K562 (cell line): ENCODE measurements around the gene F11R. TPM values are rescaled to one million over a fixed set of nuclear protein-coding genes. Genes with fewer than 3 reads are reported as not detected.
A peak's percentile ranks its signal among the peaks of the same experiment; 100 is the strongest.

Experiments
- CBX1 ChIP-seq: sonication (generic); IDR thresholded peaks from 2 replicates; pipeline ENCODE4 v1.6.1; 2016; ENCODE audit warnings: antibody characterized with exemption, low read depth, mild to moderate bottlenecking
- ESRRB ChIP-seq: fragments of 250-450 bp; sonication (Bioruptor Pico); IDR thresholded peaks from 2 replicates; pipeline ENCODE4 v1.5.0; 2020; ENCODE audit warnings: mild to moderate bottlenecking, moderate library complexity, borderline replicate concordance
- HIVEP1 ChIP-seq: fragments of 250-450 bp; sonication (Bioruptor Pico); IDR thresholded peaks from 2 replicates; pipeline ENCODE4 v1.4.0; 2020; ENCODE audit warnings: mild to moderate bottlenecking
- NELFE ChIP-seq: IDR thresholded peaks from 2 replicates; pipeline ENCODE4 v1.6.1; 2011; ENCODE audit warnings: mild to moderate bottlenecking; ENCODE audit not compliant: insufficient read depth, insufficient read length
- NR1H2 ChIP-seq: sonication (generic); formaldehyde crosslinking; IDR thresholded peaks from 2 replicates; pipeline ENCODE4 v1.4.0; 2020; ENCODE audit warnings: mild to moderate bottlenecking, missing genetic modification reagents
- SMARCE1 ChIP-seq: fragments of 450-650 bp; IDR thresholded peaks from 2 replicates; pipeline ENCODE4 v1.7.1; 2016; ENCODE audit warnings: mild to moderate bottlenecking
- TBL1XR1 ChIP-seq, 2 experiments: IDR thresholded peaks; 2 replicates each; pipeline ENCODE4 v1.6.1; 2012; ENCODE audit warnings: improper control_type of control experiment in 2 of 2, low read length in 2 of 2, mild to moderate bottlenecking in 1 of 2
- ZNF217 ChIP-seq: sonication (generic); formaldehyde crosslinking; IDR thresholded peaks from 2 replicates; pipeline ENCODE4 v1.8.0; 2022; ENCODE audit warnings: mild to moderate bottlenecking, missing genetic modification reagents
- ZNF224 ChIP-seq: sonication (generic); formaldehyde crosslinking; IDR thresholded peaks from 2 replicates; pipeline ENCODE4 v1.8.0; 2022; ENCODE audit warnings: mild to moderate bottlenecking, missing genetic modification reagents
- polyA plus RNA-seq, 8 experiments: library from polyadenylated mRNA; depleted of rRNA in 4 of 8; stranded (reverse) in 5 of 8; unstranded in 3 of 8; fragments of >200 nt; fragmentation: Nextera tagmentation in 2 of 8; fragmentation: Illumina TruSeq in 1 of 8; extraction: Ambion mirVana in 2 of 8; extraction: Trizol in 1 of 8; gene quantifications; 2 replicates each; pipeline versions ENCODE4 v1.2.1 to v1.2.3, GENCODE V29; 2011 to 2014; ENCODE audit warnings: inconsistent platforms in 1 of 8, missing spikeins in 1 of 8
- total RNA-seq, 7 experiments: library from RNA; depleted of rRNA in 6 of 7; stranded (reverse); fragments of >200 nt in 6 of 7; fragmentation: Illumina TruSeq in 2 of 7; extraction: Trizol in 2 of 7; gene quantifications; 2 replicates each; pipeline versions ENCODE4 v1.2.1 to v1.2.3, GENCODE V29; 2011 to 2021; ENCODE audit warnings: low replicate concordance in 1 of 7
- TF ChIP-seq, protein P1 (sequence below): fragments of 250-450 bp; sonication (Bioruptor Pico); IDR thresholded peaks from 2 replicates; pipeline ENCODE4 v1.8.0; 2021; ENCODE audit warnings: moderate library complexity, mild to moderate bottlenecking, inconsistent platforms
- TF ChIP-seq, protein P2 (sequence below): fragments of 200-600 bp; sonication (generic); IDR thresholded peaks from one replicate; pipeline ENCODE4 v1.6.1; 2012; ENCODE audit warnings: mild to moderate bottlenecking, low read depth, low read length, inconsistent platforms

Gene F11R
- total and polyA plus RNA-seq, 9 of the 15 experiments (the other 6 are each of a cell fraction or from before 2014, with no cell fraction given): 27.4 to 187 (median 52.5) TPM

DNA sequence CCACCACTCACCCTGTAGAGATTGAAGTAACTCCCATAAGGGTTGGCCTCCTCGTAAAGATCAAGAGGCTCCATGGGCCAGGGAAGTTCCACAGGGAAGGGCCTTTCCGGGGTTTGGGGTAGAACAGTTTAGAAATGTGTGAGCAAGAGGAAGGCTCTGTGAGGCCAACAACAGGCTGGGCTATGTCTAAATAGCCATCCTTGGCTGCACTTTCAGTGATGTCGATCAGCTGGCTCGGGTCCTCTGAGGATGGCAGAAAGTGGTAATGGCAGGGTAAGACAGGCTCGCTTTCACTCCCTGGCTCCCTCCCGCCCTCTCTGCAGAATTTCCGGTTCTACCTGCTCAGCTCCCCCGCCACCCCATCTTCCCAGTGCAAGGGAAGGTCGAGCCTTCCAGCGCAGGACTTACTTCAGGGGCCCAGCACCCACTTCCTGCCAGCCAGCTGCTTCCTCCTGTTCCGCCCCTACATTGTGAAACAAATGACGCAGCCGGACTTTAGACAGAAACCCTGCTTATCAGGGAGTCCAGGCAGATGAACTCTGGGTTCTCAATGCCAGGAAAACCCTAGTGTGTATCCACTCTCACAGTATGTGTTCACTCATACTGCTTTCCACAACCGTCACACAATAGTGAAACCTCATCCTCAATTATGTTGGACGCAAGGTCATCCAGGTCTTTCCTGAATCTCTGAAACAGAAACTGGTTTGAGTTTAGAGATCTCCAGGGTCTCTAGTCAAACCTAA is 7.3 kb downstream of the F11R start (continued):
- TF ChIP-seq, protein P1, sequence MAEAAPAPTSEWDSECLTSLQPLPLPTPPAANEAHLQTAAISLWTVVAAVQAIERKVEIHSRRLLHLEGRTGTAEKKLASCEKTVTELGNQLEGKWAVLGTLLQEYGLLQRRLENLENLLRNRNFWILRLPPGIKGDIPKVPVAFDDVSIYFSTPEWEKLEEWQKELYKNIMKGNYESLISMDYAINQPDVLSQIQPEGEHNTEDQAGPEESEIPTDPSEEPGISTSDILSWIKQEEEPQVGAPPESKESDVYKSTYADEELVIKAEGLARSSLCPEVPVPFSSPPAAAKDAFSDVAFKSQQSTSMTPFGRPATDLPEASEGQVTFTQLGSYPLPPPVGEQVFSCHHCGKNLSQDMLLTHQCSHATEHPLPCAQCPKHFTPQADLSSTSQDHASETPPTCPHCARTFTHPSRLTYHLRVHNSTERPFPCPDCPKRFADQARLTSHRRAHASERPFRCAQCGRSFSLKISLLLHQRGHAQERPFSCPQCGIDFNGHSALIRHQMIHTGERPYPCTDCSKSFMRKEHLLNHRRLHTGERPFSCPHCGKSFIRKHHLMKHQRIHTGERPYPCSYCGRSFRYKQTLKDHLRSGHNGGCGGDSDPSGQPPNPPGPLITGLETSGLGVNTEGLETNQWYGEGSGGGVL: no peak
- no peak for TF ChIP-seq NR1H2 (CRISPR knock-in tag)
- TF ChIP-seq NELFE: no peak
- no peak for TF ChIP-seq ZNF217 (CRISPR knock-in tag)
- TF ChIP-seq CBX1: no peak; the same call in 1 of the 2 replicates
- peak; percentile 92 for TF ChIP-seq SMARCE1
- TF ChIP-seq, protein P2, sequence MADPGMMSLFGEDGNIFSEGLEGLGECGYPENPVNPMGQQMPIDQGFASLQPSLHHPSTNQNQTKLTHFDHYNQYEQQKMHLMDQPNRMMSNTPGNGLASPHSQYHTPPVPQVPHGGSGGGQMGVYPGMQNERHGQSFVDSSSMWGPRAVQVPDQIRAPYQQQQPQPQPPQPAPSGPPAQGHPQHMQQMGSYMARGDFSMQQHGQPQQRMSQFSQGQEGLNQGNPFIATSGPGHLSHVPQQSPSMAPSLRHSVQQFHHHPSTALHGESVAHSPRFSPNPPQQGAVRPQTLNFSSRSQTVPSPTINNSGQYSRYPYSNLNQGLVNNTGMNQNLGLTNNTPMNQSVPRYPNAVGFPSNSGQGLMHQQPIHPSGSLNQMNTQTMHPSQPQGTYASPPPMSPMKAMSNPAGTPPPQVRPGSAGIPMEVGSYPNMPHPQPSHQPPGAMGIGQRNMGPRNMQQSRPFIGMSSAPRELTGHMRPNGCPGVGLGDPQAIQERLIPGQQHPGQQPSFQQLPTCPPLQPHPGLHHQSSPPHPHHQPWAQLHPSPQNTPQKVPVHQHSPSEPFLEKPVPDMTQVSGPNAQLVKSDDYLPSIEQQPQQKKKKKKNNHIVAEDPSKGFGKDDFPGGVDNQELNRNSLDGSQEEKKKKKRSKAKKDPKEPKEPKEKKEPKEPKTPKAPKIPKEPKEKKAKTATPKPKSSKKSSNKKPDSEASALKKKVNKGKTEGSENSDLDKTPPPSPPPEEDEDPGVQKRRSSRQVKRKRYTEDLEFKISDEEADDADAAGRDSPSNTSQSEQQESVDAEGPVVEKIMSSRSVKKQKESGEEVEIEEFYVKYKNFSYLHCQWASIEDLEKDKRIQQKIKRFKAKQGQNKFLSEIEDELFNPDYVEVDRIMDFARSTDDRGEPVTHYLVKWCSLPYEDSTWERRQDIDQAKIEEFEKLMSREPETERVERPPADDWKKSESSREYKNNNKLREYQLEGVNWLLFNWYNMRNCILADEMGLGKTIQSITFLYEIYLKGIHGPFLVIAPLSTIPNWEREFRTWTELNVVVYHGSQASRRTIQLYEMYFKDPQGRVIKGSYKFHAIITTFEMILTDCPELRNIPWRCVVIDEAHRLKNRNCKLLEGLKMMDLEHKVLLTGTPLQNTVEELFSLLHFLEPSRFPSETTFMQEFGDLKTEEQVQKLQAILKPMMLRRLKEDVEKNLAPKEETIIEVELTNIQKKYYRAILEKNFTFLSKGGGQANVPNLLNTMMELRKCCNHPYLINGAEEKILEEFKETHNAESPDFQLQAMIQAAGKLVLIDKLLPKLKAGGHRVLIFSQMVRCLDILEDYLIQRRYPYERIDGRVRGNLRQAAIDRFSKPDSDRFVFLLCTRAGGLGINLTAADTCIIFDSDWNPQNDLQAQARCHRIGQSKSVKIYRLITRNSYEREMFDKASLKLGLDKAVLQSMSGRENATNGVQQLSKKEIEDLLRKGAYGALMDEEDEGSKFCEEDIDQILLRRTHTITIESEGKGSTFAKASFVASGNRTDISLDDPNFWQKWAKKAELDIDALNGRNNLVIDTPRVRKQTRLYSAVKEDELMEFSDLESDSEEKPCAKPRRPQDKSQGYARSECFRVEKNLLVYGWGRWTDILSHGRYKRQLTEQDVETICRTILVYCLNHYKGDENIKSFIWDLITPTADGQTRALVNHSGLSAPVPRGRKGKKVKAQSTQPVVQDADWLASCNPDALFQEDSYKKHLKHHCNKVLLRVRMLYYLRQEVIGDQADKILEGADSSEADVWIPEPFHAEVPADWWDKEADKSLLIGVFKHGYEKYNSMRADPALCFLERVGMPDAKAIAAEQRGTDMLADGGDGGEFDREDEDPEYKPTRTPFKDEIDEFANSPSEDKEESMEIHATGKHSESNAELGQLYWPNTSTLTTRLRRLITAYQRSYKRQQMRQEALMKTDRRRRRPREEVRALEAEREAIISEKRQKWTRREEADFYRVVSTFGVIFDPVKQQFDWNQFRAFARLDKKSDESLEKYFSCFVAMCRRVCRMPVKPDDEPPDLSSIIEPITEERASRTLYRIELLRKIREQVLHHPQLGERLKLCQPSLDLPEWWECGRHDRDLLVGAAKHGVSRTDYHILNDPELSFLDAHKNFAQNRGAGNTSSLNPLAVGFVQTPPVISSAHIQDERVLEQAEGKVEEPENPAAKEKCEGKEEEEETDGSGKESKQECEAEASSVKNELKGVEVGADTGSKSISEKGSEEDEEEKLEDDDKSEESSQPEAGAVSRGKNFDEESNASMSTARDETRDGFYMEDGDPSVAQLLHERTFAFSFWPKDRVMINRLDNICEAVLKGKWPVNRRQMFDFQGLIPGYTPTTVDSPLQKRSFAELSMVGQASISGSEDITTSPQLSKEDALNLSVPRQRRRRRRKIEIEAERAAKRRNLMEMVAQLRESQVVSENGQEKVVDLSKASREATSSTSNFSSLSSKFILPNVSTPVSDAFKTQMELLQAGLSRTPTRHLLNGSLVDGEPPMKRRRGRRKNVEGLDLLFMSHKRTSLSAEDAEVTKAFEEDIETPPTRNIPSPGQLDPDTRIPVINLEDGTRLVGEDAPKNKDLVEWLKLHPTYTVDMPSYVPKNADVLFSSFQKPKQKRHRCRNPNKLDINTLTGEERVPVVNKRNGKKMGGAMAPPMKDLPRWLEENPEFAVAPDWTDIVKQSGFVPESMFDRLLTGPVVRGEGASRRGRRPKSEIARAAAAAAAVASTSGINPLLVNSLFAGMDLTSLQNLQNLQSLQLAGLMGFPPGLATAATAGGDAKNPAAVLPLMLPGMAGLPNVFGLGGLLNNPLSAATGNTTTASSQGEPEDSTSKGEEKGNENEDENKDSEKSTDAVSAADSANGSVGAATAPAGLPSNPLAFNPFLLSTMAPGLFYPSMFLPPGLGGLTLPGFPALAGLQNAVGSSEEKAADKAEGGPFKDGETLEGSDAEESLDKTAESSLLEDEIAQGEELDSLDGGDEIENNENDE: no peak
- peak in 1 of 2 experiments; percentile 85; a peak in 2 of 4 replicates for TF ChIP-seq TBL1XR1 (IDR thresholded peaks at IDR 0.05; ENCODE audit: low read length in 2 of 2)
- TF ChIP-seq ESRRB (CRISPR knock-in tag): no peak
- TF ChIP-seq ZNF224: no peak
- TF ChIP-seq HIVEP1 (CRISPR knock-in tag): no peak
